Measurements from ENCODE around the gene LAMA5.

LAMA5 gene

DNA sequence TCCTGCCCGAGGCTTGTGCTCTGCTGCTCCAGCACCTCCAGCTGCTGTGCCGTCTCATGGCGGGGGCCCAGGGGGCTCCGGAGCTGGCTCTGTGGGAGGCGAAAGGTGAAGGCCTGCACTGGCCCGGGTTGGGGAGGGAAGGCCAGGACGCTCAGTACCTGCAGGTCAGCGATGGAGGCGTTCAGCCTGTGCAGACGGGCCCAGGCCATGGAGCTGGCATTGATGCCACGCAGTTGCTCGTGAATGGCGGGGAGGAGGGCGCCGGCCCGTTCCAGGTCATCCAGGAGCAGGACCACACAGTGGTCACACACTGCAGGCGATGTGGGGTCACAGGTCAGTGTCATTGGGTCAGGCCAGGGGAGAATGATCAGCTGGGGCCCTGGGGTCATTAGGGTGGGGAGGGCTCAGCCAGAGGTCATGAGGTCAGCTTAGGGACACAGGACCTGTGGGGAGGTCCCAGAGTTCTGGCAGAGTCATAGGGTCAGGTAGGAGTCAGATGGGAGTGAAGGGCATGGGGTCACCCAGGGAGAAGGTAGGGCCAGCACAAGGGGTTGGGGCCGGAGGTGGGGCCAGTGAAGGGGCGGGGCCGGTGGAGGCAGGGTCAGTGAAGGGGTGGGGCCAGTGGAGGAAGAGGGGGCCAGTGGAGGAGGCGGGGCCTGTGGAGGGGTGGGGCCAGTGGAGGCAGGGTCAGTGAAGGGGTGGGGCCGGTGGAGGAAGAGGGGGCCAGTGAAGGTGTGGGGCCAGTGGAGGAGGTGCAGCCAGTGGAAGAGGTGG is 46.3 kb downstream of the LAMA5 start:
- no peak for DNase-seq (ENCODE audit: low read depth)
- in situ Hi-C loops (cut with HindIII; ENCODE audit: low sequenced_read_pairs) = no loop called here

DNA sequence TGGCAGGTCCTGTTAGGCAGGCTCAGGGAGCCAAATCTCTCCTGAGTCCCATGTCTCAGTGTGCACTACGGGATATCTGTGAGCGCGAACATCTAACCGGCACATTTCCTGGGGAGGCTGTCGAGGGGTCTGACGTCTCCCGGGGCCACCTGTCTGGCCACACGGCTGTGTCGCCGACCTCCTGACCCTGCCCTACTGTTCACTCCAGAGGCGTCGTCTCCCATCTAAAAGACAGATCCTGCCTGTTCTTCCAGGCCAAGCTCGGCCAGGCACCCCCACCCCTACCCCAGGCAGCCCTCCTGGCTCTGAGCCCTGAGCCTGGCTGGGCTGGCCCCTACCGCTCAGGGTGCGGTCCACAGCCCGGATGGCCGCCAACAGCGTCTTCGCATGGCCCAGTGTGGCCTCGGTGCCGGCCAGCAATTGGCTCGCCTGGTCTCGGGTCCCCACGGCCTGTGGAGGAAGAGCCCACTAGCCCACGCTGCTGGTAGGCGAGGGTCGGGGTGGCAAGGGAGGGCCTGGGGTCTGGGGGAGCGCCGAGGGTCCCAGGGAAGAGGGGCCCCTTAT is 47.7 kb downstream of the LAMA5 start:
- no peak overlapping the region for H3K4me3 ChIP-seq (ENCODE audit: low read depth, low read length)
- TF ChIP-seq, protein P1, sequence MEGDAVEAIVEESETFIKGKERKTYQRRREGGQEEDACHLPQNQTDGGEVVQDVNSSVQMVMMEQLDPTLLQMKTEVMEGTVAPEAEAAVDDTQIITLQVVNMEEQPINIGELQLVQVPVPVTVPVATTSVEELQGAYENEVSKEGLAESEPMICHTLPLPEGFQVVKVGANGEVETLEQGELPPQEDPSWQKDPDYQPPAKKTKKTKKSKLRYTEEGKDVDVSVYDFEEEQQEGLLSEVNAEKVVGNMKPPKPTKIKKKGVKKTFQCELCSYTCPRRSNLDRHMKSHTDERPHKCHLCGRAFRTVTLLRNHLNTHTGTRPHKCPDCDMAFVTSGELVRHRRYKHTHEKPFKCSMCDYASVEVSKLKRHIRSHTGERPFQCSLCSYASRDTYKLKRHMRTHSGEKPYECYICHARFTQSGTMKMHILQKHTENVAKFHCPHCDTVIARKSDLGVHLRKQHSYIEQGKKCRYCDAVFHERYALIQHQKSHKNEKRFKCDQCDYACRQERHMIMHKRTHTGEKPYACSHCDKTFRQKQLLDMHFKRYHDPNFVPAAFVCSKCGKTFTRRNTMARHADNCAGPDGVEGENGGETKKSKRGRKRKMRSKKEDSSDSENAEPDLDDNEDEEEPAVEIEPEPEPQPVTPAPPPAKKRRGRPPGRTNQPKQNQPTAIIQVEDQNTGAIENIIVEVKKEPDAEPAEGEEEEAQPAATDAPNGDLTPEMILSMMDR (IDR thresholded peaks at IDR 0.05; ENCODE audit: low read depth, low read length, missing control alignments) = no peak
- DNase-seq (ENCODE audit: low read depth) = no peak
- in situ Hi-C loops (cut with HindIII; ENCODE audit: low sequenced_read_pairs) = no loop called here

More for the DNA sequence above, 46.3 kb downstream of the LAMA5 start:
- TF ChIP-seq, protein P1 (IDR thresholded peaks at IDR 0.05; ENCODE audit: low read depth, low read length, missing control alignments) = no peak
- no peak overlapping the region for H3K4me3 ChIP-seq (ENCODE audit: low read depth, low read length)

DNA sequence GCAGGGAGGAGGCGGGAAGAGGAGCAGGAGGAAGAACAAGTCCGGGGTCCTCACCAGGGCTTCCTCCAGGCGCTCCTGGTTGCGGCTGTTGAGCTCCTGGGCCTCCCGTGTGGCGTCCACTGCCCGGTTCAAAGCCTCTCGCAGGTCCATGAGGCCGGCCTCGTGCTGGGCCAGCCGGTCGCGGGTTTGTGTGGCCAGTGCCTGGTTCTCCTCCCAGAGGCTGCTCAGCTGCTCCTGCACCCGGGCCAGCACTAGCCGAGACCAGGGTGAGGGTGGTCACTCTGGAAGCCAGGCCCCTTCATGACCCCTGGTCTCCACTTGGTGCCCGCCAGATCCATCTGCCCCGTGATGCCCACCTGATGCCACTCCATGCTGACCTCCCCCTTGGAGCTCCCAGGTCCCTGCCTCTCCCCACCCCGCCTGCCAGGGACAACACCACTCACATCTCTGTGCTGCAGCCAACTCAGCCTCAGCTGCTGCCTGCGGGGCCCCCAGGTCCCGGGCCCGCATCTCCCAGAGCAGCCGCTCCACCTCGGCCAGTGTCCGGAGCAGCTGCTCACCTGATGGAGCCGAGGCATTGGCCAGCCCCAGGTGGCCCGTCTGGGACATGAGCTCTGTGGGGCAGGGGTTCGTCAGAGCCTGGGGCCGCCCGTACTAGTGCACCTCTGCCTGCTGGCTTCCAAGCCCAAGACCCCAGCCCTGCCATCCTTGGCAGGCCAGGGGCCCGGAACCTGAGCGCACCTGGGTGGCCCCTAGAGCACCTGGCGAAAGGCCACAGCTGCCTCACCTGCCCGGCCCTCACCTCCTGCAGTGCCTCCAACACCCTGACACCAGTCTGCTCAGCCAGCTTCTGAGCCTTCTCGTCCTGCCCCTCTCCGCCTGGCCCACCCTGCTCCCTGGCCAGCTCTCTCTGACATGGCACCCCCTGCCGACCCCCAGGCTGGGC is 48.4 kb downstream of the LAMA5 start:
- in situ Hi-C loops (cut with HindIII; ENCODE audit: low sequenced_read_pairs) = no loop called here
- TF ChIP-seq, protein P1 (IDR thresholded peaks at IDR 0.05; ENCODE audit: low read depth, low read length, missing control alignments) = no peak
- no peak for DNase-seq (ENCODE audit: low read depth)
- no peak overlapping the region for H3K4me3 ChIP-seq (ENCODE audit: low read depth, low read length)

DNA sequence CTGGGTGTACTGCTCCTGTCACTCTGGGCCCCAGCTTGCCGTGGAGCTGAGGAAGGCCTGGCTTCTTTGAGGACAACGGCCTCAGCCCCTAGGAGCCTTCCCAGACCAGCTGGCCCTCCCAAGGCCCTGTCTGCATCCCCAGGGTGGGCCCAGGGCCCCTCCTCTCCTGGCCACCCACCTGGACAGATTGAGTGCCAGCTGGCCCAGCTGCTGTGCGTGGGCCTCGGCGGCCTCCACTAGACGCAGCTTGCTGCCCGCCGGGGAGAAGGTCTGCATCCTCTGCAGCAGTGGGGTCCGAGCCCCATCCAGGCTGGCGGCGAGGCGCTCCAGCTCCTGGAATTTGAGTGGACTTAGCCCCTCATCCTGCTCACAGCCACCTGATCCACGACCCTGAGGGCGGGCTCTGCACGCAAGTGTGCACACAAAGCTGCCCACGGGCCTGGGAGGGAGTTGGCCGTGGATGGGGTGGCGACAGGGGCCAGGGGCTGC is 49.9 kb downstream of the LAMA5 start:
- TF ChIP-seq, protein P1 (IDR thresholded peaks at IDR 0.05; ENCODE audit: low read depth, low read length, missing control alignments) = no peak
- no peak for DNase-seq (ENCODE audit: low read depth)
- H3K4me3 ChIP-seq (ENCODE audit: low read depth, low read length) = no peak overlapping the region
- in situ Hi-C loops (cut with HindIII; ENCODE audit: low sequenced_read_pairs) = no loop called here

DNA sequence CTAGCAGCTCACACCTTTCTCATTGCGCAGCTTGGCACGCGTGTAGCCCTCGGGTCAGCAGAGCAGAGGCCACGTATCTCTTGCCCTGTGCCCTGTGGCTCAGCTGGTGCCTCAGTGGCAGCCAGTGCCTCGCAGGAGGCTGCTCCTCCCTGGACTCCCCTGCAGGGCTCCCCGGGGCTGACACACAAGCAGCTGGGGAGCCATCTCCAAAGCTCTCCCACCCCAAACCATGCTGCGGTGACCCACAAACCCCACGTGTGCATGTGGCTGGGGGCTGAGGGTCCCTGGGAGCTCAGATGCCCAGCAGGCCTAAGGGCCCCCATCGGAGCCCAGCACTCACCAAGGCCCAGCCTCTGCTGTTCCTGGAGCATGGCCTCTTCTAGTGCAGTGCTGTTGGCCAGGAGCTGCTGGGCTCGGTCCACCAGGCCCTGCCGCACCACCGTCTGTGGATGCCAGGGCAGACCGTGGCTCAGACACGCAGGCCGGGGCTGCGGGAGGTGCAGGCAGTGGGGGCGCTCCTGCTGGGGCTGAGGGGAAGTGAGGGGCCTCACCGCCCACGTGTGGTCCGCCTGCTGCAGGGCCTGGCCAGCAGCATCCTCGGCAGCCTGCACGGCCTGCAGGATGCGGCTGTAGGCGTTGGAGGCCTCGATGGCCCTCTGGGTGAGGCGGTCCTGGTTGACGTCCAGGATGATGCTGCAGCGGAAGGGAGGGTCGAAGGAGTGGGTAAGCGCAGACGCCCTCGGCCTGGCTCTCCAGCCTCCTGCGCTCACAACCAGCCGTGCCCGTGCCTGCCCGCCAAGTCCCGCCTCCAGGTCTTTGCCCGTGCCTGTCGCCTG is 50.6 kb downstream of the LAMA5 start:
- TF ChIP-seq, protein P1 (IDR thresholded peaks at IDR 0.05; ENCODE audit: low read depth, low read length, missing control alignments) = no peak
- in situ Hi-C loops (cut with HindIII; ENCODE audit: low sequenced_read_pairs) = no loop called here
- no peak overlapping the region for H3K4me3 ChIP-seq (ENCODE audit: low read depth, low read length)
- no peak for DNase-seq (ENCODE audit: low read depth)

Data from astrocyte of the cerebellum (primary cell).